GM12875 (cell line): ENCODE results near the gene PHIP.
A peak's percentile ranks its signal among the peaks of the same experiment; 100 is the strongest.

ENCODE experiments used
- H3K4me3 ChIP-seq: one replicate; pipeline ENCODE4 v1.5.1; 2011; ENCODE audit warnings: low read depth, low read length, control low read depth
- CTCF ChIP-seq: IDR thresholded peaks from 2 replicates; pipeline ENCODE4 v1.5.1; 2011; ENCODE audit warnings: low read depth, mild to moderate bottlenecking, control low read depth, inconsistent platforms, low read length, moderate library complexity, borderline replicate concordance; ENCODE audit not compliant: insufficient read depth

Gene PHIP

GRCh38 chr6:79078075-79078969 is at the start of gene PHIP:
PHIP (minus strand) TSS chr6:79078254; CDS start chr6:79078068, 186 bp downstream.
- no peak for TF ChIP-seq CTCF
- peak within 1 kb of the TSS; percentile 78 for H3K4me3 ChIP-seq

GRCh38 chr6:79127660-79128059 is 49.6 kb upstream of the PHIP start:
- no peak overlapping the region for H3K4me3 ChIP-seq
- TF ChIP-seq CTCF = no peak

GRCh38 chr6:79119217-79119616 is 41.2 kb upstream of the PHIP start:
- H3K4me3 ChIP-seq = no peak overlapping the region
- no peak for TF ChIP-seq CTCF

GRCh38 chr6:79117752-79118151 is 39.7 kb upstream of the PHIP start:
- no peak for TF ChIP-seq CTCF
- no peak overlapping the region for H3K4me3 ChIP-seq

GRCh38 chr6:79115553-79116182 is 37.6 kb upstream of the PHIP start:
- TF ChIP-seq CTCF = no peak
- no peak overlapping the region for H3K4me3 ChIP-seq

- H3K4me3 ChIP-seq = no peak overlapping the region
- TF ChIP-seq CTCF = no peak
These were observed 33.5 kb upstream of the PHIP start for GRCh38 chr6:79111549-79111948.
